ENCODE results near the gene TBXAS1. TPM values are rescaled to one million over a fixed set of nuclear protein-coding genes. Genes with fewer than 3 reads are reported as not detected.

TBXAS1 gene
- total and polyA plus RNA-seq, 2 donors (not counting 3 experiments of a cell fraction or from before 2014, with no cell fraction given), result 2.1 to 4.3 TPM

GRCh38 chr7:140047197-140047596, 218.1 kb downstream of the TBXAS1 start:
- DNase-seq (ENCODE audit: low read depth, low spot score) (no peak), FAIRE-seq (no peak)
- TF ChIP-seq EZH2 (IDR thresholded peaks at IDR 0.05; ENCODE audit: borderline replicate concordance, low read depth, low read length, severe bottlenecking), result no peak
- TF ChIP-seq JUN (IDR thresholded peaks at IDR 0.05; ENCODE audit: borderline replicate concordance, insufficient read depth, insufficient read length, low read depth), result no peak
- TF ChIP-seq MAX (IDR thresholded peaks at IDR 0.05; ENCODE audit: insufficient read depth, insufficient read length), result no peak
- no peak for TF ChIP-seq GATA2 (IDR thresholded peaks at IDR 0.05; ENCODE audit: insufficient read depth, insufficient read length, low read depth, low read length)
- Histone ChIP-seq H3K4me3 (replicated peaks in 1 of 3; ENCODE audit: insufficient read depth in 1 of 3, low read depth in 1 of 3, low read length in 3 of 3) (no peak overlapping the region), H4K20me1 (replicated peaks; ENCODE audit: control insufficient read depth, extremely low read depth, insufficient read depth, low read length) (no peaks in the 10 kb centered on the region), H3K9ac (replicated peaks; ENCODE audit: extremely low read depth, insufficient read depth, low read length) (no peak overlapping the region), H3K27ac (ENCODE audit: insufficient read depth, low read depth, low read length) (no peak overlapping the region), H3K9me1 (replicated peaks; ENCODE audit: control insufficient read depth, extremely low read depth, insufficient read depth, low read length) (no peaks in the 10 kb centered on the region), H2AFZ (ENCODE audit: low read depth, low read length) (no peak overlapping the region), H3K36me3 (ENCODE audit: control insufficient read depth in 2 of 2, extremely low read depth in 1 of 2, insufficient read depth in 2 of 2, low read length in 2 of 2) (peaks cover 3 to 6% of the 10 kb centered on the region in 2 experiments), H3K9me3 (replicated peaks; ENCODE audit: control insufficient read depth, insufficient read depth, low read length) (no peaks in the 10 kb centered on the region), H3K79me2 (ENCODE audit: control insufficient read depth, insufficient read depth, low read length) (no peaks in the 10 kb centered on the region), H3K4me2 (ENCODE audit: insufficient read depth, low read length) (no peak overlapping the region), H3K4me1 (ENCODE audit: control insufficient read depth, extremely low read depth, insufficient read depth, low read length) (peaks cover 33% of the 10 kb centered on the region), H3K27me3 (ENCODE audit: control insufficient read depth in 2 of 2, insufficient read depth in 2 of 2, low read length in 2 of 2) (no peaks in the 10 kb centered on the region)
- no TSS peak for BruUV-seq (replicated peaks)
- intact Hi-C loops (cut with micrococcal nuclease), result loop anchor here (10.0 kb wide), 2 partner anchors 682 to 1628 kb away; no protein-coding TSS in a partner anchor
- CTCF ChIA-PET, result no interaction called here
- POLR2A ChIA-PET, result no interaction called here
- dilution Hi-C loops (cut with MboI; ENCODE audit: extremely low pct_ligation_motif_present, low sequenced_read_pairs), result no loop called here

- Histone ChIP-seq H4K20me1 (replicated peaks; ENCODE audit: control insufficient read depth, extremely low read depth, insufficient read depth, low read length) (no peaks in the 10 kb centered on the region), H3K79me2 (ENCODE audit: control insufficient read depth, insufficient read depth, low read length) (no peaks in the 10 kb centered on the region), H3K4me2 (ENCODE audit: insufficient read depth, low read length) (no peak overlapping the region), H3K9ac (replicated peaks; ENCODE audit: extremely low read depth, insufficient read depth, low read length) (no peak overlapping the region), H3K9me1 (replicated peaks; ENCODE audit: control insufficient read depth, extremely low read depth, insufficient read depth, low read length) (no peaks in the 10 kb centered on the region), H2AFZ (ENCODE audit: low read depth, low read length) (no peak overlapping the region), H3K27me3 (ENCODE audit: control insufficient read depth in 2 of 2, insufficient read depth in 2 of 2, low read length in 2 of 2) (no peaks in the 10 kb centered on the region), H3K27ac (ENCODE audit: insufficient read depth, low read depth, low read length) (no peak overlapping the region), H3K4me3 (replicated peaks in 1 of 3; ENCODE audit: insufficient read depth in 1 of 3, low read depth in 1 of 3, low read length in 3 of 3) (no peak overlapping the region), H3K36me3 (ENCODE audit: control insufficient read depth in 2 of 2, extremely low read depth in 1 of 2, insufficient read depth in 2 of 2, low read length in 2 of 2) (peaks cover 3 to 6% of the 10 kb centered on the region in 2 experiments), H3K4me1 (ENCODE audit: control insufficient read depth, extremely low read depth, insufficient read depth, low read length) (peaks cover 24% of the 10 kb centered on the region), H3K9me3 (replicated peaks; ENCODE audit: control insufficient read depth, insufficient read depth, low read length) (no peaks in the 10 kb centered on the region)
- DNase-seq (ENCODE audit: low read depth, low spot score), result no peak
- no peak for FAIRE-seq
- no TSS peak for BruUV-seq (replicated peaks)
- ChIA-PET POLR2A (no interaction called here), CTCF (no interaction called here)
- intact Hi-C loops (cut with micrococcal nuclease), result loop anchor here (10.0 kb wide), 2 partner anchors 683 to 1627 kb away; no protein-coding TSS in a partner anchor
- dilution Hi-C loops (cut with MboI; ENCODE audit: extremely low pct_ligation_motif_present, low sequenced_read_pairs), result no loop called here
- TF ChIP-seq CTCF (IDR thresholded peaks at IDR 0.05; ENCODE audit: extremely low read depth in 1 of 2, insufficient read depth in 1 of 2, low read depth in 1 of 2, low read length in 2 of 2), result no peak
- no peak for TF ChIP-seq GATA2 (IDR thresholded peaks at IDR 0.05; ENCODE audit: insufficient read depth, insufficient read length, low read depth, low read length)
- no peak for TF ChIP-seq FOS (IDR thresholded peaks at IDR 0.05; ENCODE audit: borderline replicate concordance, insufficient read depth, low read length)
- no peak for TF ChIP-seq POLR2A (IDR thresholded peaks at IDR 0.05; ENCODE audit: low read depth, low read length)
- TF ChIP-seq MYC (IDR thresholded peaks at IDR 0.05; ENCODE audit: low read depth, low read length), result no peak
- no peak for TF ChIP-seq JUN (IDR thresholded peaks at IDR 0.05; ENCODE audit: borderline replicate concordance, insufficient read depth, insufficient read length, low read depth)
- no peak for TF ChIP-seq MAX (IDR thresholded peaks at IDR 0.05; ENCODE audit: insufficient read depth, insufficient read length)
- no peak for TF ChIP-seq EZH2 (IDR thresholded peaks at IDR 0.05; ENCODE audit: borderline replicate concordance, low read depth, low read length, severe bottlenecking)
- TF ChIP-seq POLR2AphosphoS5 (IDR thresholded peaks at IDR 0.05; ENCODE audit: insufficient read depth, low read depth, low read length), result no peak
Measured at GRCh38 chr7:140048138-140048537, 219.1 kb downstream of the TBXAS1 start.
